Measurements from ENCODE around the gene GRPEL2. TPM values are rescaled to one million over a fixed set of nuclear protein-coding genes. Genes with fewer than 3 reads are reported as not detected.

GRPEL2 gene
- total and polyA plus RNA-seq, 2 of the 8 experiments (the other 6 are each of a cell fraction or from before 2014, with no cell fraction given): 11.2 to 52.2 TPM

DNA sequence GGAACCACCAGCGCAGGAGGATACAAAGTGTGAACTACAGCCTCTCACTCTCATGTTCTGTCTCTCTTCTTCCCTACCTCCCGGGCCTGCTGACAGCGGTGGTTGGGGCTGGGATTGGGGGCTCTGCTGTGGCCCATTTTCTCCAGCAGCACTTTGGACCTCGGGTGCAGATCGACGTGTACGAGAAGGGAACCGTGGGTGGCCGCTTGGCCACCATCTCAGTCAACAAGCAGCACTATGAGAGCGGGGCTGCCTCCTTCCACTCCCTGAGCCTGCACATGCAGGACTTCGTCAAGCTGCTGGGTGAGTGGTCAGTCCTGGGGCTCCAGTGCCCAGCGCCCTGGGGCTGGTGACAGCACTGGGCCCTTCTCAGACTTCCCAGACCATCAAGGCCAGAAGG, 17.2 kb downstream of the GRPEL2 start (continued):
- TF ChIP-seq, protein P1, sequence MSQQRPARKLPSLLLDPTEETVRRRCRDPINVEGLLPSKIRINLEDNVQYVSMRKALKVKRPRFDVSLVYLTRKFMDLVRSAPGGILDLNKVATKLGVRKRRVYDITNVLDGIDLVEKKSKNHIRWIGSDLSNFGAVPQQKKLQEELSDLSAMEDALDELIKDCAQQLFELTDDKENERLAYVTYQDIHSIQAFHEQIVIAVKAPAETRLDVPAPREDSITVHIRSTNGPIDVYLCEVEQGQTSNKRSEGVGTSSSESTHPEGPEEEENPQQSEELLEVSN (IDR thresholded peaks at IDR 0.05): no peak
- TF ChIP-seq RXRA (IDR thresholded peaks at IDR 0.05; ENCODE audit: insufficient read depth, low read depth, low read length) (no peak), SIRT6 (IDR thresholded peaks at IDR 0.05; ENCODE audit: low read length) (no peak), EP300 (IDR thresholded peaks at IDR 0.05; ENCODE audit: borderline replicate concordance in 1 of 2, low read depth in 2 of 2, low read length in 2 of 2) (no peak)
- TF ChIP-seq, protein P2, sequence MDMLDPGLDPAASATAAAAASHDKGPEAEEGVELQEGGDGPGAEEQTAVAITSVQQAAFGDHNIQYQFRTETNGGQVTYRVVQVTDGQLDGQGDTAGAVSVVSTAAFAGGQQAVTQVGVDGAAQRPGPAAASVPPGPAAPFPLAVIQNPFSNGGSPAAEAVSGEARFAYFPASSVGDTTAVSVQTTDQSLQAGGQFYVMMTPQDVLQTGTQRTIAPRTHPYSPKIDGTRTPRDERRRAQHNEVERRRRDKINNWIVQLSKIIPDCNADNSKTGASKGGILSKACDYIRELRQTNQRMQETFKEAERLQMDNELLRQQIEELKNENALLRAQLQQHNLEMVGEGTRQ (IDR thresholded peaks at IDR 0.05; ENCODE audit: low read length): no peak

All from H1 (cell line).